HG02798 (cell line): ENCODE measurements around the gene SP6.

Experiments
- ATAC-seq: cut with Tn5 transposase; IDR thresholded peaks from one replicate; pipeline ENCODE4 v1.9.1; 2021; ENCODE audit warnings: mild to moderate bottlenecking; ENCODE audit not compliant: unreplicated experiment, poor library complexity

The SP6 gene

GRCh38 chr17:47815106-47815918 lies 35.7 kb downstream of the SP6 start:
- ATAC-seq: no peak

GRCh38 chr17:47813512-47814031 lies 37.4 kb downstream of the SP6 start:
- ATAC-seq: no peak

GRCh38 chr17:47813077-47813476 lies 37.9 kb downstream of the SP6 start:
- no peak for ATAC-seq

GRCh38 chr17:47812146-47812920 lies 38.6 kb downstream of the SP6 start:
- no peak for ATAC-seq

- no peak for ATAC-seq
Observed at GRCh38 chr17:47811709-47812108, 39.3 kb downstream of the SP6 start.

GRCh38 chr17:47810901-47811635 lies 39.9 kb downstream of the SP6 start:
- no peak for ATAC-seq

GRCh38 chr17:47810200-47810821 lies 40.7 kb downstream of the SP6 start:
- ATAC-seq: no peak

- no peak for ATAC-seq
Observed at GRCh38 chr17:47808830-47809480, 42.0 kb downstream of the SP6 start.

- no peak for ATAC-seq
Observed at GRCh38 chr17:47808036-47808829, 42.7 kb downstream of the SP6 start.

- no peak for ATAC-seq
Observed at GRCh38 chr17:47807421-47807820, 43.5 kb downstream of the SP6 start.

- ATAC-seq: no peak
Observed at GRCh38 chr17:47806913-47807255, 44.1 kb downstream of the SP6 start.

- ATAC-seq: no peak
Observed at GRCh38 chr17:47806026-47806912, 44.7 kb downstream of the SP6 start.

- ATAC-seq: no peak
Observed at GRCh38 chr17:47804461-47804860, 46.5 kb downstream of the SP6 start.

- ATAC-seq: no peak
Observed at GRCh38 chr17:47803751-47804150, 47.2 kb downstream of the SP6 start.

- ATAC-seq: no peak
Observed at GRCh38 chr17:47803201-47803600, 47.8 kb downstream of the SP6 start.

GRCh38 chr17:47802341-47803022 lies 48.5 kb downstream of the SP6 start:
- peak; percentile 66 for ATAC-seq

GRCh38 chr17:47801906-47802305 lies 49.1 kb downstream of the SP6 start:
- no peak for ATAC-seq
